Measurements from ENCODE around the gene ADAM12. TPM values are rescaled to one million over a fixed set of nuclear protein-coding genes. Genes with fewer than 3 reads are reported as not detected.

The ADAM12 gene
- total and polyA plus RNA-seq, 10 of the 15 experiments (the other 5 are each of a cell fraction or from before 2014, with no cell fraction given) = under 0.01 to 0.62 (median 0.04) TPM; not detected in 5

GRCh38 chr10:126146771-126147170, 241.5 kb downstream of the ADAM12 start:
- Histone ChIP-seq H3K9ac (ENCODE audit: control insufficient read depth, insufficient read depth, low read length) (no peak overlapping the region), H3K4me2 (ENCODE audit: control insufficient read depth, insufficient read depth) (no peak overlapping the region), H3K27me3 (replicated peaks in 1 of 2; ENCODE audit: control insufficient read depth in 2 of 2, insufficient read depth in 2 of 2, low read length in 1 of 2) (no peaks in the 10 kb centered on the region), H4K20me1 (ENCODE audit: control insufficient read depth, insufficient read depth) (no peaks in the 10 kb centered on the region), H3K79me2 (ENCODE audit: control insufficient read depth, insufficient read depth, low read length) (no peaks in the 10 kb centered on the region), H3K4me1 (ENCODE audit: control insufficient read depth, insufficient read depth, low read length) (no peaks in the 10 kb centered on the region), H3K36me3 (ENCODE audit: control insufficient read depth in 2 of 2, insufficient read depth in 2 of 2, low read length in 1 of 2) (no peaks in the 10 kb centered on the region), H3K27ac (ENCODE audit: control insufficient read depth, insufficient read depth) (no peak overlapping the region), H2AFZ (ENCODE audit: control insufficient read depth, low read depth, low read length) (no peak overlapping the region), H3K4me3 (no peak overlapping the region), H3K9me3 (replicated peaks; ENCODE audit: control insufficient read depth, insufficient read depth, low read length) (no peaks in the 10 kb centered on the region)
- ATAC-seq = no peak
- no peak for TF ChIP-seq GABPA (IDR thresholded peaks at IDR 0.05; ENCODE audit: low read depth)
- no peak for TF ChIP-seq SREBF2 (IDR thresholded peaks at IDR 0.05; ENCODE audit: low read length)
- TF ChIP-seq RELA (IDR thresholded peaks at IDR 0.05; ENCODE audit: borderline replicate concordance, partially characterized antibody) = no peak
- TF ChIP-seq BHLHE40 (IDR thresholded peaks at IDR 0.05; ENCODE audit: borderline replicate concordance in 1 of 2, low read depth in 2 of 2, low read length in 1 of 2) = no peak
- TF ChIP-seq ZBTB40 (IDR thresholded peaks at IDR 0.05; ENCODE audit: borderline replicate concordance) = no peak
- TF ChIP-seq POU2F2 (IDR thresholded peaks at IDR 0.05; ENCODE audit: borderline replicate concordance, low read depth, low read length) = no peak
- no peak for TF ChIP-seq ATF2 (IDR thresholded peaks at IDR 0.05; ENCODE audit: low read length)
- TF ChIP-seq SIX5 (IDR thresholded peaks at IDR 0.05; ENCODE audit: low read depth, low read length, severe bottlenecking) = no peak
- TF ChIP-seq ZNF274 (IDR thresholded peaks at IDR 0.05; ENCODE audit: insufficient read depth, insufficient read length) = no peak
- TF ChIP-seq, protein P1, sequence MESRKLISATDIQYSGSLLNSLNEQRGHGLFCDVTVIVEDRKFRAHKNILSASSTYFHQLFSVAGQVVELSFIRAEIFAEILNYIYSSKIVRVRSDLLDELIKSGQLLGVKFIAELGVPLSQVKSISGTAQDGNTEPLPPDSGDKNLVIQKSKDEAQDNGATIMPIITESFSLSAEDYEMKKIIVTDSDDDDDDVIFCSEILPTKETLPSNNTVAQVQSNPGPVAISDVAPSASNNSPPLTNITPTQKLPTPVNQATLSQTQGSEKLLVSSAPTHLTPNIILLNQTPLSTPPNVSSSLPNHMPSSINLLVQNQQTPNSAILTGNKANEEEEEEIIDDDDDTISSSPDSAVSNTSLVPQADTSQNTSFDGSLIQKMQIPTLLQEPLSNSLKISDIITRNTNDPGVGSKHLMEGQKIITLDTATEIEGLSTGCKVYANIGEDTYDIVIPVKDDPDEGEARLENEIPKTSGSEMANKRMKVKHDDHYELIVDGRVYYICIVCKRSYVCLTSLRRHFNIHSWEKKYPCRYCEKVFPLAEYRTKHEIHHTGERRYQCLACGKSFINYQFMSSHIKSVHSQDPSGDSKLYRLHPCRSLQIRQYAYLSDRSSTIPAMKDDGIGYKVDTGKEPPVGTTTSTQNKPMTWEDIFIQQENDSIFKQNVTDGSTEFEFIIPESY (IDR thresholded peaks at IDR 0.05) = no peak
- TF ChIP-seq ZSCAN29 (IDR thresholded peaks at IDR 0.05) = no peak
- no peak for TF ChIP-seq ATF3 (IDR thresholded peaks at IDR 0.05; ENCODE audit: borderline replicate concordance, extremely low read depth, low read depth, low read length)
- no peak for TF ChIP-seq SMARCA5 (IDR thresholded peaks at IDR 0.05)
- no peak for TF ChIP-seq RFX5 (IDR thresholded peaks at IDR 0.05; ENCODE audit: low read depth, low read length)
- no peak for TF ChIP-seq BMI1 (IDR thresholded peaks at IDR 0.05; ENCODE audit: borderline replicate concordance)
- no peak for TF ChIP-seq BACH1 (IDR thresholded peaks at IDR 0.05; ENCODE audit: borderline replicate concordance)
- ChIA-PET RAD21 (ENCODE audit: unreplicated experiment) (no interaction called here), CTCF (no interaction called here), SMC1A (ENCODE audit: uncharacterized antibody, unreplicated experiment) (no interaction called here), POLR2A (interaction anchor here (0.6 kb wide), 1 partner anchor 528 kb away, joined by 4 read pairs; no protein-coding TSS in a partner anchor)
- FAIRE-seq = no peak
- DNase-seq (ENCODE audit: low read depth, low spot score) = no peak
- BruUV-seq (replicated peaks) = no TSS peak
- 48% methylated on average over 6 of the region's 6 CpGs for WGBS (ENCODE audit: insufficient coverage, insufficient replicate concordance, low lambda C conversion rate, missing lambda C conversion rate)
- intact Hi-C loops (cut with micrococcal nuclease; ENCODE audit: unreplicated experiment) = no loop called here
- in situ Hi-C loops (cut with MboI) = no loop called here

All from GM12878 (cell line).